ENCODE data around the gene EMX2.

GRCh38 chr10:117534321-117535297 is 7.9 kb upstream of the EMX2 start:
- TF ChIP-seq, protein P1, sequence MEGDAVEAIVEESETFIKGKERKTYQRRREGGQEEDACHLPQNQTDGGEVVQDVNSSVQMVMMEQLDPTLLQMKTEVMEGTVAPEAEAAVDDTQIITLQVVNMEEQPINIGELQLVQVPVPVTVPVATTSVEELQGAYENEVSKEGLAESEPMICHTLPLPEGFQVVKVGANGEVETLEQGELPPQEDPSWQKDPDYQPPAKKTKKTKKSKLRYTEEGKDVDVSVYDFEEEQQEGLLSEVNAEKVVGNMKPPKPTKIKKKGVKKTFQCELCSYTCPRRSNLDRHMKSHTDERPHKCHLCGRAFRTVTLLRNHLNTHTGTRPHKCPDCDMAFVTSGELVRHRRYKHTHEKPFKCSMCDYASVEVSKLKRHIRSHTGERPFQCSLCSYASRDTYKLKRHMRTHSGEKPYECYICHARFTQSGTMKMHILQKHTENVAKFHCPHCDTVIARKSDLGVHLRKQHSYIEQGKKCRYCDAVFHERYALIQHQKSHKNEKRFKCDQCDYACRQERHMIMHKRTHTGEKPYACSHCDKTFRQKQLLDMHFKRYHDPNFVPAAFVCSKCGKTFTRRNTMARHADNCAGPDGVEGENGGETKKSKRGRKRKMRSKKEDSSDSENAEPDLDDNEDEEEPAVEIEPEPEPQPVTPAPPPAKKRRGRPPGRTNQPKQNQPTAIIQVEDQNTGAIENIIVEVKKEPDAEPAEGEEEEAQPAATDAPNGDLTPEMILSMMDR (IDR thresholded peaks at IDR 0.05): no peak
- TF ChIP-seq POLR2A (IDR thresholded peaks at IDR 0.05): no peak
